Measurements from ENCODE around the gene SPPL2B.

SPPL2B gene

GRCh38 chr19:2306281-2306806 is 22.1 kb upstream of the SPPL2B start:
- no peak for TF ChIP-seq FOXP2 (optimal IDR thresholded peaks at IDR 0.05; ENCODE audit: borderline replicate concordance, extremely low read depth, extremely low read length, insufficient read depth)
- no peak for TF ChIP-seq SIN3A (IDR thresholded peaks at IDR 0.05; ENCODE audit: borderline replicate concordance, insufficient read depth, low read length)
- TF ChIP-seq REST (IDR thresholded peaks at IDR 0.05; ENCODE audit: insufficient read depth in 1 of 2, low read depth in 2 of 2, low read length in 2 of 2), result no peak
- no peak for TF ChIP-seq POLR2AphosphoS5 (IDR thresholded peaks at IDR 0.05; ENCODE audit: low read depth, low read length)
- no peak for TF ChIP-seq TAF1 (IDR thresholded peaks at IDR 0.05; ENCODE audit: borderline replicate concordance, insufficient read depth, low read length)

- no peak for TF ChIP-seq FOXP2 (optimal IDR thresholded peaks at IDR 0.05; ENCODE audit: borderline replicate concordance, extremely low read depth, extremely low read length, insufficient read depth)
- TF ChIP-seq SIN3A (IDR thresholded peaks at IDR 0.05; ENCODE audit: borderline replicate concordance, insufficient read depth, low read length), result no peak
- TF ChIP-seq TAF1 (IDR thresholded peaks at IDR 0.05; ENCODE audit: borderline replicate concordance, insufficient read depth, low read length), result no peak
- no peak for TF ChIP-seq REST (IDR thresholded peaks at IDR 0.05; ENCODE audit: insufficient read depth in 1 of 2, low read depth in 2 of 2, low read length in 2 of 2)
- TF ChIP-seq POLR2AphosphoS5 (IDR thresholded peaks at IDR 0.05; ENCODE audit: low read depth, low read length), result no peak
These were observed 21.5 kb upstream of the SPPL2B start for GRCh38 chr19:2306971-2307370.

GRCh38 chr19:2307518-2308012 is 20.9 kb upstream of the SPPL2B start:
- TF ChIP-seq TAF1 (IDR thresholded peaks at IDR 0.05; ENCODE audit: borderline replicate concordance, insufficient read depth, low read length) (no peak), FOXP2 (optimal IDR thresholded peaks at IDR 0.05; ENCODE audit: borderline replicate concordance, extremely low read depth, extremely low read length, insufficient read depth) (no peak), REST (IDR thresholded peaks at IDR 0.05; ENCODE audit: insufficient read depth in 1 of 2, low read depth in 2 of 2, low read length in 2 of 2) (no peak), POLR2AphosphoS5 (IDR thresholded peaks at IDR 0.05; ENCODE audit: low read depth, low read length) (no peak), SIN3A (IDR thresholded peaks at IDR 0.05; ENCODE audit: borderline replicate concordance, insufficient read depth, low read length) (no peak)

GRCh38 chr19:2308114-2308556 is 20.3 kb upstream of the SPPL2B start, which contains the start of gene LINGO3:
TSS of gene LINGO3 (minus strand) at chr19:2308154. CDS start at chr19:2291776, 16,378 bp downstream.
- TF ChIP-seq TAF1 (IDR thresholded peaks at IDR 0.05; ENCODE audit: borderline replicate concordance, insufficient read depth, low read length) (no peak), REST (IDR thresholded peaks at IDR 0.05; ENCODE audit: insufficient read depth in 1 of 2, low read depth in 2 of 2, low read length in 2 of 2) (no peak), FOXP2 (optimal IDR thresholded peaks at IDR 0.05; ENCODE audit: borderline replicate concordance, extremely low read depth, extremely low read length, insufficient read depth) (no peak), POLR2AphosphoS5 (IDR thresholded peaks at IDR 0.05; ENCODE audit: low read depth, low read length) (no peak), SIN3A (IDR thresholded peaks at IDR 0.05; ENCODE audit: borderline replicate concordance, insufficient read depth, low read length) (no peak)

Measured in PFSK-1 (cell line).